Measurements from ENCODE around the gene ITPR2. TPM values are rescaled to one million over a fixed set of nuclear protein-coding genes. Genes with fewer than 3 reads are reported as not detected.

ITPR2 gene
- polyA plus RNA-seq, 1 experiment, result 3.5 TPM

DNA sequence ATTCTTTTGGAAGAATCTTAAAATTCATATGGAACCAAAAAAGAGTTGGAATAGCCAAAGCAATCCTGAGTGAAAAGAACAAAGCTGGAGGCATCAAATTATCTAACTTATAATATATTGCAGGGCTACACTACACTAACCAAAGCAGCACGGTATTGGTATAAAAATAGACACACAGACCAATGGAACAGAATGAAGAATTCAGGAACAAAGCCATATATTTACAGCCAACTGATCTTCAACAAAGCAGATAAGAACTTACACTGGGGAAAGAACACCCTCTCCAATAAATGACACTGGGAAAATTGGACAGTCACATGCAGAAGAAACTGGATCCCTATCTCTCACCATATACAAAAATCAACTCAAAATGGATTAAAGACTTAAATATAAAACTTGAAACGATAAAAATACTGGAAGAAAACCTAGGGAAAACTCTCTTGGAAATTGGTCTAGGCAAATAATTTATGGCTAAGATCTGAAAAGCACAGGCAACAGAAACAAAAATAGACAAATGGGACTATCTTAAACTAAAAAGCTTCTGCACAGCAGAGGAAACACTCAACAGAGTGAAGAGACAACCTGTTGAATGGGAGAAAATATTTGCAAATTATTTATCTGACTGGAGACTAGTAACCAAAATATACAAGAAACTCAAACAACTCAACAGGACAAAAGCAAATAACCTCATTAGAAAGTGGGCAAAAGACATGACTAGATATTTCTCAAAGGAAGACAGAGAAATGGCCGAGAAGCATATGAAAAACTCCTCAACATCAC lies 286.3 kb downstream of the ITPR2 start:
- no peak for DNase-seq (ENCODE audit: low read depth)
- CTCF ChIA-PET, result no interaction called here

DNA sequence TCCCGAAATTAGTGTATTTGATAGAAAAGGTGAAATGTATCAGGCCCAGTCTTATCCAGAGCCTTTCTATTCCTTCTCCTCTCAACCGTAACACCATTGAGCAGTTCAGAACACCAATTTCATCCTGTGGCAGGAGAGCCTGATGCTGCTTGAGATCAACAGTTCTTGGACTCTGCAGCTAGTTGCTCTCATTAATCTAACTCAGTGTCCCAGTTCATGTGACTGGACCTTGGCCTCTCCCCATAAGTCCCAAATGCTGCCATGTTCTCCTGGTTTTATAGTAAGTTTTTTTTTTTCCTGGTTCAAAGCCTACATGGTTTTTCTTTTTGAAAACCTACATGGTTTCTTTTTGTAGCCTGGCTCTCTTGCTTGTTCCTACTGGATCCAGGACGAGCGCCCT lies 293.9 kb downstream of the ITPR2 start:
- TF ChIP-seq, protein P1, sequence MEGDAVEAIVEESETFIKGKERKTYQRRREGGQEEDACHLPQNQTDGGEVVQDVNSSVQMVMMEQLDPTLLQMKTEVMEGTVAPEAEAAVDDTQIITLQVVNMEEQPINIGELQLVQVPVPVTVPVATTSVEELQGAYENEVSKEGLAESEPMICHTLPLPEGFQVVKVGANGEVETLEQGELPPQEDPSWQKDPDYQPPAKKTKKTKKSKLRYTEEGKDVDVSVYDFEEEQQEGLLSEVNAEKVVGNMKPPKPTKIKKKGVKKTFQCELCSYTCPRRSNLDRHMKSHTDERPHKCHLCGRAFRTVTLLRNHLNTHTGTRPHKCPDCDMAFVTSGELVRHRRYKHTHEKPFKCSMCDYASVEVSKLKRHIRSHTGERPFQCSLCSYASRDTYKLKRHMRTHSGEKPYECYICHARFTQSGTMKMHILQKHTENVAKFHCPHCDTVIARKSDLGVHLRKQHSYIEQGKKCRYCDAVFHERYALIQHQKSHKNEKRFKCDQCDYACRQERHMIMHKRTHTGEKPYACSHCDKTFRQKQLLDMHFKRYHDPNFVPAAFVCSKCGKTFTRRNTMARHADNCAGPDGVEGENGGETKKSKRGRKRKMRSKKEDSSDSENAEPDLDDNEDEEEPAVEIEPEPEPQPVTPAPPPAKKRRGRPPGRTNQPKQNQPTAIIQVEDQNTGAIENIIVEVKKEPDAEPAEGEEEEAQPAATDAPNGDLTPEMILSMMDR (IDR thresholded peaks at IDR 0.05; ENCODE audit: insufficient read depth, low read depth, low read length), result no peak
- ChIA-PET POLR2A (no interaction called here), CTCF (no interaction called here)
- Histone ChIP-seq H3K27me3 (ENCODE audit: control insufficient read depth, insufficient read depth, low read length) (no peaks in the 10 kb centered on the region), H3K4me3 (ENCODE audit: low read depth, low read length) (no peak overlapping the region), H3K36me3 (ENCODE audit: control insufficient read depth, insufficient read depth, low read length) (no peaks in the 10 kb centered on the region)
- no peak for DNase-seq (ENCODE audit: low read depth)

More for the DNA sequence above, 286.3 kb downstream of the ITPR2 start:
- H3K36me3 ChIP-seq (ENCODE audit: control insufficient read depth, insufficient read depth, low read length), result no peaks in the 10 kb centered on the region
- H3K4me3 ChIP-seq (ENCODE audit: low read depth, low read length), result no peak overlapping the region
- H3K27me3 ChIP-seq (ENCODE audit: control insufficient read depth, insufficient read depth, low read length), result no peaks in the 10 kb centered on the region
- POLR2A ChIA-PET, result no interaction called here
- TF ChIP-seq, protein P1 (IDR thresholded peaks at IDR 0.05; ENCODE audit: insufficient read depth, low read depth, low read length), result no peak

DNA sequence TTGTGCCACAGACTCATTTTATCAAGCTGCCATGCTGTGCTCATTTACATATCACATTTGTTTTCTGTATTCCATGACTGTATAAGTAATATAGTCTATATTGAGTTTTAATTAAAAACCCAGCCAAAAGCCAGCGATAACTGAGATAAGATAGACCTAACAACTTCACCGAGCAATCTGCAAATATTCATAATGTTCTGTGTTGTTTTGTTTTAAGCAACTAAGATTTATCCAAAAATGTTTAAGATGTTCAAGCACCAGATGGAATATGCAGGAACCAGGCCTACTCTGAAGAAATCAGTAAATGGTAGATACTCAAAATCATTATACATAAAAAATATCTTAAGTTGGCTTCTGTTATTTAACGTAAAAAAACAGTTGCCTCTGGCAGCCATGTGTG lies 295.3 kb downstream of the ITPR2 start:
- CTCF ChIA-PET, result no interaction called here
- TF ChIP-seq, protein P1 (IDR thresholded peaks at IDR 0.05; ENCODE audit: insufficient read depth, low read depth, low read length), result no peak
- POLR2A ChIA-PET, result no interaction called here

DNA sequence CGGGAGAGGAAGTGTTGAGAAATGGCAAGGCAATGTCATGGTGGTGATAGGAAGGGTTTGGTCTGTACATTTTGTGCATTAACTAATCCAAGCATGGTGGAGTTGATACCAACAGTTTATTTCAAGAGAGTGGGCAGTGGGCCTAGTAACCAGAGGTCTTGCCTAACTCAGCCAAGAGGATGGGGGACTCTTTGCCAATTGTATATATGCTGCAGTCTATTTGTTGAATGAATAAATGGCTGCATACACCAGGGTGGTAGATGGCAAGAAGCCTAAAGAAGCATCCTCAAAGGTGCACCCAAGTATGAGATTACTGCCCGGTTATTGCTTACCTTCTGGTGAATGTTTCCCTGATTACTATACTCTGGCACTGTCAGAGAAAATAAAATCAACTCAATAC lies 295.9 kb downstream of the ITPR2 start:
- no peak for DNase-seq (ENCODE audit: low read depth)
- Histone ChIP-seq H3K27me3 (ENCODE audit: control insufficient read depth, insufficient read depth, low read length) (no peaks in the 10 kb centered on the region), H3K36me3 (ENCODE audit: control insufficient read depth, insufficient read depth, low read length) (no peaks in the 10 kb centered on the region), H3K4me3 (ENCODE audit: low read depth, low read length) (no peak overlapping the region)
- POLR2A ChIA-PET, result no interaction called here
- CTCF ChIA-PET, result no interaction called here
- TF ChIP-seq, protein P1 (IDR thresholded peaks at IDR 0.05; ENCODE audit: insufficient read depth, low read depth, low read length), result no peak

More for the DNA sequence above, 295.3 kb downstream of the ITPR2 start:
- no peak for DNase-seq (ENCODE audit: low read depth)
- no peak overlapping the region for H3K4me3 ChIP-seq (ENCODE audit: low read depth, low read length)
- H3K27me3 ChIP-seq (ENCODE audit: control insufficient read depth, insufficient read depth, low read length), result no peaks in the 10 kb centered on the region
- no peaks in the 10 kb centered on the region for H3K36me3 ChIP-seq (ENCODE audit: control insufficient read depth, insufficient read depth, low read length)

DNA sequence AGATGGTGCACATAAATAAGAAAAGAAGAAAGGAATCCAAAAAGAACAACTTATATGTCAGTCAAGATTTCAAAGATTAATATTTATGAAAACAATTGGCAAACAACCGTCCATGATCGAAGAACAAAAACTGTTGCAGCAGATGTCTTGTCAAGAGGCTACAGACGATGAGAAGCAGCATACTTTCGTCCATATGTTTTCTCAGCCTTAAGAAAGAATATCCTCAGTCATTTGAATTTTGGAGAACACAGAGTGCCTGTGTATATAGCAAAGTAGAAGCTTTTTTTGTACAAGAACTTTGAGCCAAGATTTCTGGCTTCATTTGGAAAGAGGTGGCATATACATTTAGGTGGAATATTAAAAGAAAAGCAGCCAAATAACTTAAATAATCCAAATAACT lies 297.2 kb downstream of the ITPR2 start:
- TF ChIP-seq, protein P1 (IDR thresholded peaks at IDR 0.05; ENCODE audit: insufficient read depth, low read depth, low read length), result no peak
- no peaks in the 10 kb centered on the region for H3K36me3 ChIP-seq (ENCODE audit: control insufficient read depth, insufficient read depth, low read length)
- H3K4me3 ChIP-seq (ENCODE audit: low read depth, low read length), result no peak overlapping the region
- no peak for DNase-seq (ENCODE audit: low read depth)
- POLR2A ChIA-PET, result no interaction called here
- no peaks in the 10 kb centered on the region for H3K27me3 ChIP-seq (ENCODE audit: control insufficient read depth, insufficient read depth, low read length)
- CTCF ChIA-PET, result no interaction called here

All from BJ (cell line).